Sigmoid colon (tissue), 7 donors: ENCODE measurements around the gene TANC2. TPM values are rescaled to one million over a fixed set of nuclear protein-coding genes. Genes with fewer than 3 reads are reported as not detected.

Experiments
- DNase-seq: peaks from one replicate; pipeline ENCODE4 v3.0.0-alpha.2; 2019
- H3K27ac ChIP-seq, 4 donors: fragments of 200-600 bp; sonication (generic); one replicate each; pipeline ENCODE4 v1.5.1; 2016 to 2019; ENCODE audit warnings: mild to moderate bottlenecking in 1 of 4
- H3K27me3 ChIP-seq, 3 donors: fragments of 200-600 bp; sonication (generic); one replicate each; pipeline ENCODE4 v1.5.1; 2019; ENCODE audit warnings: mild to moderate bottlenecking in 1 of 3
- H3K36me3 ChIP-seq, 4 donors: fragments of 200-600 bp; sonication (generic); one replicate each; pipeline ENCODE4 v1.5.1; 2016 to 2019
- H3K4me1 ChIP-seq, 4 donors: fragments of 200-600 bp; sonication (generic); one replicate each; pipeline ENCODE4 v1.5.1; 2017 to 2019
- H3K4me3 ChIP-seq, 4 donors: fragments of 200-600 bp; sonication (generic); one replicate each; pipeline ENCODE4 v1.5.1; 2017 to 2019; ENCODE audit warnings: mild to moderate bottlenecking in 2 of 4, moderate library complexity in 1 of 4
- H3K9me3 ChIP-seq, 4 donors: fragments of 200-600 bp in 3 of 4; sonication (generic) in 3 of 4; one replicate each; pipeline versions ENCODE4 v1.5.1 to v1.6.1; 2013 to 2019
- CTCF ChIP-seq, 4 experiments: fragments of 450-650 bp in 3 of 4; fragments of 200-600 bp in 1 of 4; IDR thresholded peaks; one replicate each; pipeline ENCODE4 v1.5.1; 2016 to 2019; ENCODE audit warnings: antibody characterized with exemption in 4 of 4, mild to moderate bottlenecking in 3 of 4, moderate library complexity in 2 of 4
- EP300 ChIP-seq, 4 donors: sonication (generic); formaldehyde crosslinking; IDR thresholded peaks; one replicate each; pipeline ENCODE4 v1.6.1; 2017; ENCODE audit warnings: antibody characterized with exemption in 4 of 4
- POLR2A ChIP-seq, 2 donors: fragments of 450-650 bp; IDR thresholded peaks; one replicate each; pipeline ENCODE4 v1.6.1; 2016; ENCODE audit warnings: antibody characterized with exemption in 2 of 2, mild to moderate bottlenecking in 2 of 2, moderate library complexity in 2 of 2
- POLR2AphosphoS5 ChIP-seq, 4 donors: sonication (generic); formaldehyde crosslinking; IDR thresholded peaks; one replicate each; pipeline ENCODE4 v1.6.1; 2017; ENCODE audit warnings: antibody characterized with exemption in 4 of 4
- WGBS, 2 donors: extraction: QIAGEN DNeasy Blood & Tissue Kit; methylation state at CpG; one replicate each; pipeline ENCODE4 v1.1.7; 2013; 5-methylcytosine and 5-hydroxymethylcytosine counted together
- intact Hi-C: fragments of 100-400 bp; cut with DNase I; formaldehyde crosslinking; loops from one replicate; pipeline ENCODE4 v1.15.1; 2023
- polyA plus RNA-seq, 3 donors: library from polyadenylated mRNA; stranded (reverse); fragments of 200-250 nt; gene quantifications; one replicate each; pipeline ENCODE4 v1.2.3, GENCODE V29; 2013
- total RNA-seq, 4 donors: library from RNA; depleted of rRNA; stranded (reverse); fragments of >200 nt; gene quantifications; one replicate each; pipeline ENCODE4 v1.1.0, GENCODE V29; 2016
- donor health status: healthy with polysubstance abuse.
- donor health status: Bipolar disorder and iron deficiency.
- donor health status: healthy.

The TANC2 gene
- total and polyA plus RNA-seq, 7 donors = 0.92 to 20.8 (median 9.2) TPM

- DNase-seq = no peak
- 74 to 82% methylated on average over 11 of the region's 11 CpGs for WGBS, 2 donors
- H3K27ac ChIP-seq = no peak overlapping the region
- intact Hi-C loops = no loop called here
- H3K9me3 ChIP-seq = no peaks in the 10 kb centered on the region
- no peaks in the 10 kb centered on the region for H3K4me1 ChIP-seq
- TF ChIP-seq POLR2A (IDR thresholded peaks at IDR 0.05) (no peak), EP300 (IDR thresholded peaks at IDR 0.05) (no peak)
- H3K27me3 ChIP-seq = no peaks in the 10 kb centered on the region
- no peaks in the 10 kb centered on the region for H3K36me3 ChIP-seq
- no peak overlapping the region for H3K4me3 ChIP-seq
Observed at GRCh38 chr17:62923258-62924150, 42.5 kb upstream of the TANC2 start.

- intact Hi-C loops = no loop called here
- Histone ChIP-seq H3K36me3 (no peaks in the 10 kb centered on the region), H3K27me3 (no peaks in the 10 kb centered on the region), H3K4me1 (no peaks in the 10 kb centered on the region), H3K9me3 (no peaks in the 10 kb centered on the region), H3K27ac (no peak overlapping the region), H3K4me3 (no peak overlapping the region)
- TF ChIP-seq CTCF (IDR thresholded peaks at IDR 0.05) (no peak), POLR2AphosphoS5 (IDR thresholded peaks at IDR 0.05) (no peak), EP300 (IDR thresholded peaks at IDR 0.05) (no peak), POLR2A (IDR thresholded peaks at IDR 0.05) (no peak)
- WGBS, 2 donors = 80 to 86% methylated on average over 3 of the region's 3 CpGs
- DNase-seq = no peak
Observed at GRCh38 chr17:62925267-62925836, 40.7 kb upstream of the TANC2 start.

GRCh38 chr17:62927083-62927482, 39.0 kb upstream of the TANC2 start:
- Histone ChIP-seq H3K27ac (no peak overlapping the region), H3K9me3 (no peaks in the 10 kb centered on the region), H3K27me3 (no peaks in the 10 kb centered on the region), H3K4me1 (no peaks in the 10 kb centered on the region), H3K36me3 (no peaks in the 10 kb centered on the region), H3K4me3 (no peak overlapping the region)
- TF ChIP-seq POLR2AphosphoS5 (IDR thresholded peaks at IDR 0.05) = no peak
- TF ChIP-seq POLR2A (IDR thresholded peaks at IDR 0.05) = no peak
- no peak for TF ChIP-seq CTCF (IDR thresholded peaks at IDR 0.05)
- no peak for TF ChIP-seq EP300 (IDR thresholded peaks at IDR 0.05)
- WGBS, 2 donors = 90 to 92% methylated on average over 6 of the region's 6 CpGs
- intact Hi-C loops = no loop called here
- DNase-seq = no peak

- TF ChIP-seq POLR2AphosphoS5 (IDR thresholded peaks at IDR 0.05) (no peak), POLR2A (IDR thresholded peaks at IDR 0.05) (no peak)
- WGBS, 2 donors = 84 to 92% methylated on average over 2 of the region's 2 CpGs
- Histone ChIP-seq H3K36me3 (no peaks in the 10 kb centered on the region), H3K4me1 (no peaks in the 10 kb centered on the region), H3K9me3 (no peaks in the 10 kb centered on the region), H3K4me3 (no peak overlapping the region), H3K27ac (no peak overlapping the region), H3K27me3 (no peaks in the 10 kb centered on the region)
- no peak for DNase-seq
- intact Hi-C loops = no loop called here
Observed at GRCh38 chr17:62929320-62929719, 36.7 kb upstream of the TANC2 start.

- WGBS, 2 donors = 92 to 95% methylated on average over 1 of the region's 1 CpG
Observed at GRCh38 chr17:62931101-62931500, 34.9 kb upstream of the TANC2 start.

More at GRCh38 chr17:62931101-62931500, 34.9 kb upstream of the TANC2 start:
- Histone ChIP-seq H3K36me3 (no peaks in the 10 kb centered on the region), H3K27ac (no peak overlapping the region), H3K27me3 (no peaks in the 10 kb centered on the region), H3K4me1 (no peaks in the 10 kb centered on the region), H3K9me3 (no peaks in the 10 kb centered on the region), H3K4me3 (no peak overlapping the region)
- no peak for DNase-seq
- TF ChIP-seq POLR2A (IDR thresholded peaks at IDR 0.05) (no peak), CTCF (IDR thresholded peaks at IDR 0.05) (no peak), POLR2AphosphoS5 (IDR thresholded peaks at IDR 0.05) (no peak), EP300 (IDR thresholded peaks at IDR 0.05) (no peak)
- intact Hi-C loops = no loop called here
